Renal pelvis (tissue), 4 donors: ENCODE measurements around the gene PLEKHA6. TPM values are rescaled to one million over a fixed set of nuclear protein-coding genes. Genes with fewer than 3 reads are reported as not detected.

ENCODE experiments used
- DNase-seq: peaks from one replicate; pipeline ENCODE4 v3.0.0-alpha.2; 2013
- polyA plus RNA-seq, 3 donors: library from polyadenylated mRNA; unstranded; fragments of 120-200 nt; gene quantifications; one replicate each; pipeline ENCODE4 v1.2.1, GENCODE V29; 2013; ENCODE audit not compliant: insufficient read length in 3 of 3

The PLEKHA6 gene
- polyA plus RNA-seq, 3 donors, result 50.3 to 61.9 (median 55.8) TPM

DNA sequence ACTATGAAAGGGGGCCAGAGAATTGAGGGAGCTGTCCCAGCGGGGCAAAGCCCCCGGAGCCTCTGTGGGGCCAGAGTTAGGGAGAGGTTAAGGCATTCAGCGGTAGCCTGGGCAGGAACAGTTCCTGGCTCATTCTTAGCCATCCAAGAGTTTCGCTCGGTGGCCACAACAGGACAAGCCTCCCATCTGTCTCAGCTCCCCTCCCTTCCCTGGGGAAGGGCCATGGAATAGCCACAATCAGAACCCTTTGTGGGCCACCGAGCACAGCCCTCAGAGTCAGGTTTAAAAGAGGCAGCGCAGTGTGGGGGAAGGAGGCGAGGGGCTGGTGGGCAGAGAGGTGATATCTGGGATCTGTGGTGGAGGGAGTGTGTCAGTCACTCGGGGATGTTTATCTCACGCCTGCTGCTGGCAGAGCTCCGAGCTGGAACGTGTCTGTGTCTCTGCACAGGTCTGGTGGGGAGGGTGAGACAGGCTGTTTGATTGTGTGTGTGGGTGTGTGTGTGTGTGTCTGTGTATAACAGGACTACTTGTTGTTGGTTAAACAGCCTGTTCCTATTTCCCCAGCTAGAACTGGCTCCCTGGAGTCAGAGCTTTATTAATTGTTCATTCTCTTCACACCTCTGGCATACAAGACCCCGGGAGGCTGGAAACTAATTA is 96.3 kb downstream of the PLEKHA6 start:
- DNase-seq, result no peak

DNA sequence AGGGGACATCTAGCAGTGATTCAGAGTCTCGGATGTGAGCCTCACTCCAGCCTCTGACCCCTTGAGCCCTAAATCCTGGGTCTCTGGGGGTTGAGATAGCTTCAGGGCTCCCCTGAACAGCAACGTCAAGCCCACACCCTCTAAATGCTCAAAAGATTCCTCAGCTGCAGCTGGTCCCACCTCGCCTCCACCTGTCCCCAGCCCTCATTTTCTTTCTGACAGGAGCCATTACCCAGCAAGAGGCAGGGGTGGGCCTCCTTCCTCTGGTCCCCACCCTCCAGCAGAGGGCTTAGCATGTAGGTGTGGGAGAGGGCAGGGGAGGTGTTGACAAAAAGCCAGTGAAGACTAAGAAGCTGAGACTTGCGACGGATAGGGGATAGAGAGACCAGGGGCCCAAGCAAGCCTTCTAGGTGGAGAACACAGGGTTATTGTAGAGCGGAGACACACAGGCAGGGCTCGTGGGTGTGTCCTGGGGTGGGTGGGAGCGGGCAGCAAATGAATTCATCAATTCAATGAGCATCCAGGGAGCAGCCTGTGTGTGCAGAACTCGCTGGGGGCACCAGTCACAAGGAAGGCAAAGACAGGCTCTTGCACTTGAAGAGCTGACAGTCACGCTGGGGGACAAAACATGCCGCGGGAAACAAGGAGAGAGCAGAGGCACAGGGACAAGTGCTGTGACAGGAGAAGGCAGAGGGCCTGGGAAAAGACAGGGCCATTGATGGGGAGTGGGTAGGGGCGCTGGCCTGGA is 97.0 kb downstream of the PLEKHA6 start:
- no peak for DNase-seq

DNA sequence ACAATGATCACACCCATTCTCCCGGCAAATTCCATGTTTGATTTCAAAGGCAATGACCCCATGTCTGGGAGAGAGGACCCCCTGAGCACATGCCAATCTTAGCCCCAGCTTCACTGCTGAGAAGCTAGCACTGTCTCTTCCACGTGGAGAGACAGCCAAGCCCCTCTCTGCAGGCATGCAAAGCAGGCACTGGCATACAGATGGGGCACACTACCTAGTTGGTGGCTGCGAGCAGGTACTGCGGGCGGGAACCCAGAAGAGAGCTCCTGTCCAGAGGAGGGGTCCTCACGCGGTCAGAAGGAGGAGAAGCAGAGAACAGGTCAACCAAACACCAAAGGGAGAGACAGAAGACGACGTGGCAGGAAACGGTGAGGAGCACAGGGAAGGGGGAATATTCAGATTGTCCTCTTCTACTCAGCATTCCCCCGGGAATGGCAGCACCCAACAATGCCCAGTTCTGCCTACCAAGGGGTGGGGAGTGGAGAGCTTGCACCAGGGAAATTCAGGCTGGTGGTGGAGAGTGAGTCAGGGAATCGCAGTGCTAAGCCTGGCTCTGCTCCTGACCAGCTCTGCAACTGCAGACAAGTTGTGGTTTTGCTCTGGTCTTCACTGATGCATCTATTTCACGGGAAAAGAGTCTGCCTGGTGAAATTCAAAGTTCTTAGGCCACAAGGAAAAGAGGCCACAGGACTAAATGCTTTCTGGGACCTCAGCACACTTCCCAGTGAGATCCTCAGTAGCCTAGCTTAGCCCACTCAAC is 97.8 kb downstream of the PLEKHA6 start:
- no peak for DNase-seq

DNA sequence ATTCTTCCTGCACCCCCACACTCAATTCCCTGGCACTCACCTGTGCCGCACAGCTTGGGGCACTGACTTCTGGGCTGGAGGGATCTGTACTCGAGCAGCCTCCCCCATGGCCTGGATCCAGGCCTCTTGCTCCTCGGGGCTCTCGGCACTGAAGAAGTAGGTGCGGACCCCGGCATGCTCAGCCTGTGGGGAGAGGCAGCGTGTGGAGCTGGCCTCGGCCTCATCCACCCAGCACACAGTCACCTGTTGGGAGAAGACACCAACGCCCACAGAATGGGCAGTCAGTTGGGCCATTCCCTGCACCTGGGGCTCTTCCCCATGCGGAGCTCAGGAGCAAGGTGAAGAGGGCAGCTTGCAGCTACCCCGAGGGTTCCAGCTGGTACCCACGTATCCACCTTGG is 98.5 kb downstream of the PLEKHA6 start:
- no peak for DNase-seq

DNA sequence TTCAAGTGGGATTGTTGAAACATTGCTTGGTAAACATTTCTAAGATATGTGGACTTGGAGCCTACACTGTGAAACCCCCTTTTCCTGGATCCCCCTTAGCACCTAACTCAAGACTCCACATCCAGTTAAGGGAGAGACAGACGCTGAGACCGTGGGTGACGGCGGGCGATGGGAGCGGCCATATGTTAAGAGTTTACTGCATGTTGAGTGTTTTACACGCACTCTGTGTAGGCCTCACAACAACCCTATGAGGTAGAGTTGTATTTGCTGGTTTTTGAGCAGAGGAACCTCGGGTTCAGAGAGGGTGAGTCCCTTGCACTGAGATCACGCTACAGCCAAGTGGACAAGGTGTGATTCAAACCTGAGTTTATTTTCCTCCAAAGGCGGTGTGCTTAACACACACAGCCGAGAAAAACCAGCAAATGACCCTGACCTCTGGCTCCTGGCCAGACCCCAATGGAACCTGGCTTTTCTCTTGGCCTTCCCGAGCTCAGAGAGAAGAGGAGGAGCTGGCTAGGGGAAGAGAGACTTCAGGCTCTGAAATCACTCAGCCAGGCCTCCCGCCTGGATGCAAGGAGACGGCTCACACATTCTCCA is 99.0 kb downstream of the PLEKHA6 start:
- DNase-seq, result no peak

DNA sequence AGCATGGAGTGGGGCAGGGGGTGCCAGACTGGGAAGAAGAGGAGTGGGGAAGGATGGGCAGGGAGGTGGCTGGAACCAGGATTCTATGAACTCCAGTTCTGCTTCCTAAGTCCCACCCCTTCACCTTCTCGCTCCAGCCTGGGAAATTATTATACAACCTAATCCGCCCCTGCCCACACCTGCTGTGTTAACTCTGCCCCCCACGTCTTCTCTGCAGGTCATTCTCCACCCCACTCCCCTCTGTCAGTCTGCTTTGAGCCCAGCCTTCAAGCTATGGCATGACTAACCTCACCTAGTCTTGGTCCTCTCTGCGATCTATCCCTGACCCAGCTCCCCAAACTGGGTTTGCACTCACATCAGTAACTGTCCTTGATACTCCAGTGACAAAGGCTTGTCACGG is 99.9 kb downstream of the PLEKHA6 start:
- DNase-seq, result no peak

DNA sequence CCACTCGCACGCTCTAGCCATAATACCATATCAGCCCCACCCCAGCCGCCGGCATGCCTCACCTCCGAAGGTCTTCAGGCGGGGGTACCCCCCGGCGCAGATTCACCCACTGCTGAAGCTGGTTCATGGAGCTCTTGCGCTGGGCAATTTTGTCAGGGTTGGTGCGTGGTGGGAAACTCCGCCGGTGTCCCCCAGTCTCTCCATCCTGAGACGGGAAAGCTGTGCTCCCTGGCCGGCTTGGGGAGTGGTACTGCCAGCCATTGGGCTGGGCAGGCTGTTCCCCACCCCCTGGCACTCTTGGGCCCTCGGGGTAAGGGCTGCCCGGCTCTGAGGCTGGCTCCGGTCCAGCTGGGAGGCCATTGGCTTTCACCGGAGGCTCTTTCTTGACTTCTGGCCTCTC is 100.5 kb downstream of the PLEKHA6 start:
- no peak for DNase-seq

DNA sequence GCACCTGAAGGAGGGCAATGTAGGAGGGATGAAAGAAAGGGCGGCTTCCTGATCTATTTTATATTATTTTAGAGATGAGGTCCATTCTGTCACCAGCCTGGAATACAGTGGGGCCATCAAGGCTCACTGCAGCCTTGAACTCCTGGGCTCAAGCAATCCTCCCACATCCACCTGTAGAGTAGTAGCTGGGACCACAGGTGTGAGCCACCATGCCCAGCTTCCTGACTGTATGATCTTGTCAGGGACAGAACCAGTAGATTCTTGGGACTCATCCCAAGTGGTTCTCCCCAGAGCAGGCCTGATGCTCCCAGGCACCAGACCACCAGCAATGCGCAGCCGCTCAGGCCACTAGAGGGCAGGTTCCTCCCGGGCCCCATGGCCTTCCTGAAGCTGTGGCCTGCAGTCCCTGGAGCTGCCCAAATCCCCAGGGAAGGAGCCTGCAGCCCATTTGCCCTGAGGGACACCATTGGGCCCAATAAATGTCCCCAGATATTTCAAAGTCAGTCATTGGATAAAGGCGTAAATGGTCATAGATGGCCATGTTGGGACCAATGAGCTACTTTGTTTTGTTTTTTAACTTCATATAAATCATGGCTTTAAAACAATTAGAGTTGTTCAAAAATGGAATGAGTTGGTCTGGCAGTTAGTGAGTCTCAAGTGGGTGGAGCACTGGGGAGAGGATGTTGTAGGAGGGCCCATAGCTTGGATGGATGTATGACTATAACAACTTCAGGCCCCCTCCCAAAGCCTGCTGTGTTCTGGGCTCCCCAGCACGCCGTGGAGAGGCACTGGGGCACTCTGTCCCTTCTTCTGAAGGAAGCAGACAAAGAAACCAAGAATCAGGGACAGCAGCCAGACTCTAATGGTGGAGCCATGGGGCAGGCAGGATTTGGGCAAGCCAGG is 101.3 kb downstream of the PLEKHA6 start:
- DNase-seq, result no peak

DNA sequence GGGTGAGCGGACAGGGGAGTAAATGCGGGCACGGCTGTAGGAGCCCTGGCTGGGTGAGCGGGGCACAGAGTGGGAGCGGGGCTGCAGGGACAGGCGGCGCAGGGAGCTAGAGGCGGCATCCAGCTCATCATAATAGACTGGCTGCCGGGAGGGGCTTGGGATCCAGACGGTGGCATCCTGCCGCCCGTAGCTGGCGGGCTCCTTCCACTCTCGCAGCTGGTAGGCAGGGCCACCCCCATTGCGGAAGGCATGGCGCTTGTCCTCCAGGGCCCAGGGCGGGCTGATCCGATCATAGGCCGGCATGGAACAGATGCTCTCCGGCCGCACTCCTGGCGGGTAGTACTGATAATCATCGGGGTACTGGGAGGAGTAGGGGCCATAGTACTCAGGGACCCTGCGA is 102.3 kb downstream of the PLEKHA6 start:
- DNase-seq, result no peak

DNA sequence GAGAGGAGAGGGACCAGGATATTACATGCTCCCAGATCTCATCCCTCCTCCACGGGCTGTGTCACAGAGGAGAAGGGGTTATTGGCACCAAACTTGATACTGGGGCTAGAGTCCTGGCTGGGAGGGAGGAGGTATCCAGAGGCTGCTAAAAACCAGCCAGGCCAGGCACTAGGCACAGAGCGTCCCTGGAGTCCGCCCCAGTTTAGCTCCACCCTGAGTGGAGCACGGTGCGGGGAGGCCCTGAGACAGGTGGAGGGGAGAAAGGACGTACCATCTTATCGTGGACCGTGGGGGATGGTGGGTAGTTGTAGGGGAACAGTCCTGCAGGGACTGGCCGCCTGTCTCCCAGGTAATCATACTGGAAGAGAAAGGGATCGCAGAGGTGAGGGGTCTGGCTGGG is 103.2 kb downstream of the PLEKHA6 start:
- no peak for DNase-seq

DNA sequence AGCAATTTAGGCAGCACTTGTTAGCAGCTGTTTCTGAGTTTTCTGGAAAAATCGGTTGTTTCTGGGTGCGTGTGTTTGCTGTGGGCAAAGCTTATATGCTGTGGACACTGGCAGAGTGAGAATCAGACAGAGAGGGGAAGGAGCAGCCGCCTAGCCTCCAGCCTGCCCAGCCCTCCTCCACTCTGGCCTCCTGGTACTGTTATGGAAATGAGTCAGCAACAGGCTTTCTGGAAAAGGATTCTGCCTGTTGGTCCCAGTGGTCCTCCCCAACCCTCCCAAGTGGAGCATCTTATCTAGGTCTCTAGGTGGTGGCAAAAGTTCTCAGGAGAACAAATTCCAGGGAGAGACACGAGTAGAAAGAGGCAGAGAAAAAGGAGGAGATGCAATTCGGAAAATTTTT is 103.8 kb downstream of the PLEKHA6 start:
- no peak for DNase-seq

DNA sequence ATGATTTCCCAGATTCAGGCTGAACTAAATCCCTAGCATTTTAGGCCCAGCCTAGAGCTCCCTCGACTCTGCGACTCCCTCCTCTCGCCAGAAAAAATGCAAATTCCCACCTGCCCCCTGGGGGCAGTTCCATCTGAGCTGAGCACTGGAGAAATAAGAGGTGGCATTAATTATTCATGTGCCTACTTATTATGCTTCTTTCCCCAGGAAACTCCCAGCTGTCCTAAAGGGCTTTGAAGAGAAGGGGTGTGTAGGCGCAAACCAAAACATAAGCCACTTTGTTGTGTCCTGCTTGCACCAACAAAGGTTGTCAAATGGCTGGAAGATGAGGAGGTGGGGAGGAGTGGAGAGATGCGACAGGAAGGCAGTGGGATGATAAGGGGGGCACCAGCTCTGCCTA is 104.5 kb downstream of the PLEKHA6 start:
- peak; percentile 45 for DNase-seq

DNA sequence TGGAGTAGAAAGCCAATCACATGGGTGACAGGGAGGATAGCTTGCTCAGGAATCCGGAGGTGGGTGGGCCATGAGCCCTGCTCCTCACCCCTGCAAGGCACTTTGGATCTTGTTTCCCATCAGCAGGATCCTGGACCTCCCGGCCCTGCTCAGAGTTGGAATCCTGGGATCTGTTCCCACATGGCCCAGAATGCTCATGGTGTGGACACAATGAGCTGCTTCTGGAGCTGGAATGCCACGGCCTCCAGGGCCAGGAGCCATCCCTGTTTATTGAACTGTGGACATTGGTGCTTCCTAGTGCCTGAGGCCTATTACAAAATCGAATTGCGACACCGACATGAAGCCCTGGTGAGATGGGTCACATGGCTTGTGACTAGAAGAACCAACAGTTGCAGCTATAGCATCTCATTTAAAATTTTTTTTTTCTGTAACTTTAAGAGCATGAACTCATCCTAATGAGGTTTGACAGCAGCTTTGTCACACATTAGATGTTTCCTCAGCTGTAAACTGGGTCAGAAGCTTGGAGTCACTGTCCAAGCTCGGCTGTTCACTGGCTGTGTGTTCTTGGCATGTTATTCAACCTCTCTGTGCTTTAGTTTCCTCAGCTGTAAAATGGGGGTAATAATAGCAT is 105.6 kb downstream of the PLEKHA6 start:
- no peak for DNase-seq

DNA sequence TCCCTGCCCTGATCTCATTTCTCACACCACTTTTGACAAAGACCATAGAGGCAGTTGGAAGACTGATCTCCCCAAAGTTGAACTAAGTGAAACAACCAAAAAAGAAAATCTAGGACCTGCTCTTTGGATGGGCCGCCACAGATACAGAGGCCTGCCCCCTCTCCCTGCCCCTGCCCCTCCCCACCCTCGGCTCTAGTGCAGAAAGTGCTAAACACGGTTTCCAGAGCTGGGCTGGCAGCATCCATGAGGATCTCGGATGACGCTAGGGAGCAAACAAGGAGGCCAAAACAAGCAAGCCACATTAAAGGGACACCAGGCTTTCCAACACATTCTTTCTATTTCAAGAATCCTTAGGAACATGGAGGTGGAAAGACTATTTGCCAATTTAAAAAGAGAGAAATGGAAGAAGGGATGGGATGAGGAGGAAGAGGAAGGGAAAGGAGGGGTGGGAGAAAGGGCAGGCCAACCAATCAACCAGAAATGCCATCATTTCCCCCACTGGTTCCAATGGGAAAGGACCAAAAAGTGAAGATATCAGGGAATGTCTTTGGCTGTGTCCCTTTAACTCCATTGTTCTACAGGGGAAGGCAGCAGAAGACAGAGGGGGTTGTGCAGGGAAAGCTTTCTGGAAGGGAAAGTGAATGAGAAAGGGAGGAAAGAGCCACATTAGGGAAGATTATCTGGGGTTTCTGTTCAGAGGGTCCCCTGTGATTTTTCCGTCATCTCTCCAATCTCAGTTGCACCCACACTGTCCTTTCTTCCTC is 107.6 kb downstream of the PLEKHA6 start:
- no peak for DNase-seq

DNA sequence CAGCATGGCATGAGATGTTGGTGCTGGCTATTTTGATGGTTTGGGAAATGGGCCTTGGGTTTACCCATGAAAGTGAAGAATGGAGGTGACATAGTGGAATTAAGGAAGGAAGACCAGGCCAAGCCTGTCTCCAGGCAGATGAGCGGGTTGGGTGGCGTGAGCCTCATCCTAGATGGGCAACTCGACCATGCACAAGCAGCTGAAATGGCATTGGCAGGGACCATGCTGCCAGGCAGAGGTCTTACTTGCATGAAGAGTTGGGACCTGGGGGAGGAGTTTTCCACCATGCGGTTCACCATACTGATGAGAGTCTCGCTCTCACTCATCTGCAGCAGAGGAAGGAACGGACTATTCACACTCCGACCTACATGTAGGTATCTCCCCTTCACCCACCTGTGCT is 108.4 kb downstream of the PLEKHA6 start:
- DNase-seq, result no peak

DNA sequence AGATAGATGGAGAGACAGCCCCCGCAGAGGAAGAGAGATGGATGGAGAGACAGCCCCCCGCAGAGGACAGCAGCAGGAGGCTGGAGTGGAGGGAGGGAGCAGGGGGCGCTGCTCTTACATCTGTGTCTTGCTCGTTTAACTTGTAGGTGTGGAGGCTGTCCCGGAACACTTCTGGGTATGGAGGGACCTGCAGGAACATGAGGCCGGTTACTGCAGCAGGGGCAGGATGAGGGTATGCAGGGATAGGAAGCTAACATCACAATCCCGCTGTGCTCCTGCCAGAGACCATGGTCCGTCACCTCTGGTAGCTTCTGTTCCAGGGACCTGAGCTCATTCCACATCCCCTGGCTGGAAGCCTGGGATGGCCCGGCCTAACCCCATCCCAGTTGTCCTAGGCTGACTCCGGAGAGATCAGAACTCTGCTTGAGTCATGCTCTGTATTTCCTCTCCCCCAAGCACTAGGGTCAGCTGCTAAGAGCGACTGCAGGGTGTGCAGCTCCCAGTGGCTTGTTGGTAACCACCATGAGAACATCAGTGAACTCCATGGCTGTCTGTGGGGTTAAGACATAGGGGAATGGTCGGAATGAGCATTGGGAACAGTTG is 109.2 kb downstream of the PLEKHA6 start:
- DNase-seq, result no peak

DNA sequence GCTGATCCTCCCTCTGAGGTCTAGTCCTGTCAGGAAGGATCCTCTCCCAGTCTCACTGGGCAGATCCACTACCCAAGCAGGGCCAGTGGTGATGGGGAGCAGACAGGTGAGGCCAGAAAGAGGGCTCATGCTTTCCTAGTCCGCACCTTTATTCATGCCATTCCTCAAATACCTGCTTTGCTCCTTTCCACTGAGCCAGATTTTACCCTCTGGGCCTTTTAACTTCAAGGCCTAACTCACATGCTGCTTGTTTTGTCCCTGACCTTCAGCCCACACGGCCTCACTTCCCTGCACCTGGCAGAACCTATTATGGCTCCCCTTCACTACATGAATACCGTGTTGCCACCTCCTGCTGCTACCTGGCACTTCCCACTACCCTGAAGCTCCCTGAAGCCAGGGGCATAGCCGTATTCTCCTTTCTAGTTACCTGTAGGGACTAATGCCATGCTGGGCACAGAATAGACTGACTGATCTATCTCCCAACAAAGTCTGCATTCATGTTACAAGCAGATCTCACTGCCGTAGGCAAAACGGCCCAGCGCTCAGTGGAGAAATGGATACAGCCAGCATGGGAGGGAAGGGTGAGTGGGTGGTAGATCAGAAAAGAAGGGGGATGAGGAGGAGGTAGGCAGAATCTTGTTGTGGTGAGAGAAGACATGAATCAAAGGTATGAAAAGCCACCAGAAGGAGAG is 109.8 kb downstream of the PLEKHA6 start:
- no peak for DNase-seq

DNA sequence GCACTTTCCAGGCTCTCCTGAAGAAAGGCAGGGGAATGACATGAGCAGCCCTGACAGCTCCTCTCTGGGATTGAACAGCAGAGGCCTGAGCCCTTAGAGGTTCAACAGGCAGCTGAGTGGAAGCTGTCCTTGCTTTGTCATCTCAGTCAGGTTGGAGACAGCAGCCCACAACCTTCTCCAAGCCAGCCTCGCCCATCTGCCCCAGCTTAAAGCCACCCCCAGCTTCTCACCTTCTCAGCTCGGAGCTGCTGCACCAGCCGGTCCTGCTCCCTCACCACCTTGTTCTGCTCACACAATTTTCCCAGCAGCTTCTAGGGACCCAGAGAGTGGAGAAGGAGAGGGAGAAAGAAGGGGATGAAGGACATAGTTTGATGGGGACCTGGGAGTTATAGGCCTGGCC is 110.8 kb downstream of the PLEKHA6 start:
- DNase-seq, result no peak

DNA sequence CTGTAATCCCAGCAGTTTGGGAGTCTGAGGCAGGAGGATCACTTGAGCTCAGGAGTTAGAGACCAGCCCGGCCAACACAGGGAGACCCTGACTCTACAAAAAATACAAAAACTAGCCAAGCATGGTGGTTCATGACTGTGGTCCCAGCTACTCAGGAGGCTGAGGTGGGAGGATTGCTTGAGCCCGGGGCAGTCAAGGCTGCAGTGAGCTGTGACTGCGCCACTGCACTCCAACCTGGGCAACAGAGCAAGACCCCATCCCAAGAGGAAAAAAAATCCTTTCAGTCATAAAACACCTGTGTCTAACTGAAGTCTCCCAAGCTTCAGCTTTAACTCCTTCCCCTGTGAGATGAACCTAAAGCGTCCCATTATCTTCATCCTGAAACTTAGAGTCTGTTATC is 112.9 kb downstream of the PLEKHA6 start:
- DNase-seq, result no peak
